Kidney (tissue), 14 donors: ENCODE data around the gene PTPRK. TPM values are rescaled to one million over a fixed set of nuclear protein-coding genes. Genes with fewer than 3 reads are reported as not detected.

Experiments used
- DNase-seq, 5 donors: peaks; one replicate each; pipeline ENCODE4 v3.0.0-alpha.2; 2013 to 2020
- FAIRE-seq: peaks from 2 replicates; lab custom pipeline; 2012; peaks lifted over from hg19 to GRCh38; lab: Jason Lieb, UNC
- H3K27ac ChIP-seq, 2 donors: one replicate each; pipeline ENCODE4 v1.7.0; 2013; ENCODE audit warnings: low read depth in 2 of 2, low read length in 2 of 2, inconsistent platforms in 1 of 2
- H3K27me3 ChIP-seq: one replicate; pipeline ENCODE4 v1.7.1; 2013; ENCODE audit warnings: low read length, inconsistent platforms; ENCODE audit not compliant: control insufficient read depth, insufficient read depth
- H3K36me3 ChIP-seq, 3 donors: one replicate each; pipeline versions ENCODE4 v1.7.0 to v1.7.1; 2013; ENCODE audit warnings: low read length in 3 of 3, control low read depth in 1 of 3, inconsistent platforms in 1 of 3; ENCODE audit not compliant: insufficient read depth in 3 of 3, control insufficient read depth in 2 of 3
- H3K4me1 ChIP-seq, 3 donors: one replicate each; pipeline versions ENCODE4 v1.7.0 to v1.7.1; 2013; ENCODE audit warnings: low read length in 3 of 3, inconsistent platforms in 1 of 3, low read depth in 1 of 3; ENCODE audit not compliant: control insufficient read depth in 2 of 3, insufficient read depth in 2 of 3
- H3K4me3 ChIP-seq, 3 donors: one replicate each; pipeline versions ENCODE4 v1.7.0 to v1.8.1; 2013; ENCODE audit warnings: low read length in 3 of 3, control low read depth in 1 of 3, inconsistent platforms in 1 of 3
- H3K9ac ChIP-seq, 3 donors: one replicate each; pipeline versions ENCODE4 v1.7.0 to v1.7.1; 2013; ENCODE audit warnings: low read length in 3 of 3, control low read depth in 1 of 3, inconsistent platforms in 1 of 3
- H3K9me3 ChIP-seq, 3 donors: one replicate each; pipeline versions ENCODE4 v1.7.0 to v1.7.1; 2013; ENCODE audit warnings: low read length in 3 of 3, control low read depth in 1 of 3, inconsistent platforms in 1 of 3; ENCODE audit not compliant: control insufficient read depth in 2 of 3, insufficient read depth in 1 of 3
- CTCF ChIP-seq: IDR thresholded peaks from 3 replicates; pipeline ENCODE4 v1.5.1; 2012; ENCODE audit warnings: mild to moderate bottlenecking, moderate library complexity, borderline replicate concordance; ENCODE audit not compliant: insufficient read depth; ENCODE audit errors: extremely low read depth
- intact Hi-C: fragments of 100-400 bp; cut with DNase I; formaldehyde crosslinking; loops from one replicate; pipeline ENCODE4 v1.11.1; 2022
- polyA plus RNA-seq: library from polyadenylated mRNA; stranded (reverse); fragments of 350-450 nt; fragmentation: Illumina TruSeq; extraction: RNeasy Lipid Tissue Mini Kit (QIAGEN cat#74804); gene quantifications from one replicate; pipeline ENCODE4 v1.2.3, GENCODE V29; 2014; ENCODE audit warnings: low read depth, low replicate concordance; ENCODE audit not compliant: insufficient read depth
- total RNA-seq: library from RNA; stranded (reverse); fragmentation: NEBNext Ultra II Directional; extraction: Animal tissue kit (Norgen Biotek cat#: 25700); gene quantifications from one replicate; pipeline ENCODE4 v1.2.1, GENCODE V29; 2021
- donor health status: control.
- donor health status: control.
- donor health status: control.
- donor health status: control.
- donor health status: control.
- donor health status: DM: yes; HTN: yes; CAD: no.
- donor health status: Normal renal cell carcinoma (clear cell type).

Gene PTPRK
- total and polyA plus RNA-seq, 2 donors from 2014 or later = 9.2 to 72.8 TPM

- intact Hi-C loops = no loop called here
- no peak for FAIRE-seq
Measured at GRCh38 chr6:128446497-128446896, 73.9 kb downstream of the PTPRK start.

GRCh38 chr6:128443553-128443952 is 76.8 kb downstream of the PTPRK start:
- TF ChIP-seq CTCF = no peak
- FAIRE-seq (no peak), DNase-seq (no peak)
- Histone ChIP-seq H3K9me3 (no peaks in the 10 kb centered on the region), H3K27me3 (no peaks in the 10 kb centered on the region), H3K36me3 (no peaks in the 10 kb centered on the region), H3K9ac (no peak overlapping the region), H3K4me3 (no peak overlapping the region), H3K27ac (no peak overlapping the region), H3K4me1 (no peaks in the 10 kb centered on the region)
- intact Hi-C loops = no loop called here

More at GRCh38 chr6:128446497-128446896, 73.9 kb downstream of the PTPRK start:
- H3K4me1 ChIP-seq = no peaks in the 10 kb centered on the region
- H3K27ac ChIP-seq = no peak overlapping the region
- no peak for TF ChIP-seq CTCF
- no peak for DNase-seq
- H3K27me3 ChIP-seq = no peaks in the 10 kb centered on the region
- no peak overlapping the region for H3K4me3 ChIP-seq
- no peak overlapping the region for H3K9ac ChIP-seq
- H3K36me3 ChIP-seq = no peaks in the 10 kb centered on the region
- H3K9me3 ChIP-seq = no peaks in the 10 kb centered on the region

- no peaks in the 10 kb centered on the region for H3K9me3 ChIP-seq
- H3K36me3 ChIP-seq = no peaks in the 10 kb centered on the region
- TF ChIP-seq CTCF = no peak
- H3K4me3 ChIP-seq = no peak overlapping the region
- H3K27ac ChIP-seq = no peak overlapping the region
- no peak for DNase-seq
- H3K9ac ChIP-seq = no peak overlapping the region
- no peaks in the 10 kb centered on the region for H3K4me1 ChIP-seq
- H3K27me3 ChIP-seq = no peaks in the 10 kb centered on the region
- no peak for FAIRE-seq
- intact Hi-C loops = no loop called here
Measured at GRCh38 chr6:128439627-128440026, 80.8 kb downstream of the PTPRK start.

GRCh38 chr6:128438393-128438792 is 82.0 kb downstream of the PTPRK start:
- intact Hi-C loops = no loop called here
- no peaks in the 10 kb centered on the region for H3K4me1 ChIP-seq
- H3K4me3 ChIP-seq = no peak overlapping the region
- H3K36me3 ChIP-seq = no peaks in the 10 kb centered on the region
- no peak for FAIRE-seq
- H3K27me3 ChIP-seq = no peaks in the 10 kb centered on the region
- no peaks in the 10 kb centered on the region for H3K9me3 ChIP-seq
- H3K27ac ChIP-seq = no peak overlapping the region
- peak in 1 of 5 donors; percentile 11 for DNase-seq
- no peak overlapping the region for H3K9ac ChIP-seq
- TF ChIP-seq CTCF = no peak
